8988T (cell line): Measurements from ENCODE around the gene MGAT5B.

Experiments used
- DNase-seq: peaks from one replicate; pipeline ENCODE4 v3.0.0; 2011

MGAT5B gene

GRCh38 chr17:76880971-76881370 lies 12.8 kb downstream of the MGAT5B start:
- DNase-seq: no peak

- DNase-seq: no peak
Observed at GRCh38 chr17:76881408-76881807, 13.2 kb downstream of the MGAT5B start.

GRCh38 chr17:76881966-76882365 lies 13.8 kb downstream of the MGAT5B start:
- DNase-seq: no peak

GRCh38 chr17:76883744-76884525 lies 15.7 kb downstream of the MGAT5B start:
- DNase-seq: no peak

- no peak for DNase-seq
Observed at GRCh38 chr17:76884995-76885893, 17.0 kb downstream of the MGAT5B start.

- no peak for DNase-seq
Observed at GRCh38 chr17:76885894-76886290, 17.7 kb downstream of the MGAT5B start.

GRCh38 chr17:76886395-76886794 lies 18.2 kb downstream of the MGAT5B start:
- DNase-seq: no peak

- DNase-seq: peak; percentile 37
Observed at GRCh38 chr17:76887802-76888201, 19.6 kb downstream of the MGAT5B start.

GRCh38 chr17:76888661-76889060 lies 20.5 kb downstream of the MGAT5B start:
- peak; percentile 39 for DNase-seq

- no peak for DNase-seq
Observed at GRCh38 chr17:76889323-76889722, 21.1 kb downstream of the MGAT5B start.

GRCh38 chr17:76892329-76892728 lies 24.1 kb downstream of the MGAT5B start:
- no peak for DNase-seq

GRCh38 chr17:76893623-76894334 lies 25.6 kb downstream of the MGAT5B start:
- no peak for DNase-seq

GRCh38 chr17:76894842-76895241 lies 26.6 kb downstream of the MGAT5B start:
- no peak for DNase-seq

- DNase-seq: no peak
Observed at GRCh38 chr17:76897023-76897422, 28.8 kb downstream of the MGAT5B start.

- DNase-seq: no peak
Observed at GRCh38 chr17:76899414-76899813, 31.2 kb downstream of the MGAT5B start.

GRCh38 chr17:76900723-76901122 lies 32.5 kb downstream of the MGAT5B start:
- no peak for DNase-seq

- no peak for DNase-seq
Observed at GRCh38 chr17:76901542-76902197, 33.5 kb downstream of the MGAT5B start.

GRCh38 chr17:76902476-76902875 lies 34.3 kb downstream of the MGAT5B start:
- DNase-seq: no peak

GRCh38 chr17:76903631-76904030 lies 35.4 kb downstream of the MGAT5B start:
- DNase-seq: no peak

GRCh38 chr17:76904116-76904515 lies 35.9 kb downstream of the MGAT5B start:
- no peak for DNase-seq

GRCh38 chr17:76905036-76905435 lies 36.8 kb downstream of the MGAT5B start:
- no peak for DNase-seq

- DNase-seq: no peak
Observed at GRCh38 chr17:76905836-76906235, 37.6 kb downstream of the MGAT5B start.

- no peak for DNase-seq
Observed at GRCh38 chr17:76906463-76906862, 38.3 kb downstream of the MGAT5B start.
